Muscle layer of colon (tissue), 2 donors: ENCODE measurements around the gene NUP210L.

Experiments used
- H3K27ac ChIP-seq: one replicate; pipeline ENCODE4 v1.7.0; 2013; ENCODE audit warnings: low read depth, mild to moderate bottlenecking, low read length, moderate library complexity
- H3K27me3 ChIP-seq, 2 donors: one replicate each; pipeline ENCODE4 v1.7.0; 2013; ENCODE audit warnings: low read length in 2 of 2, mild to moderate bottlenecking in 2 of 2; ENCODE audit not compliant: insufficient read depth in 2 of 2, control insufficient read depth in 1 of 2
- H3K36me3 ChIP-seq: one replicate; pipeline ENCODE4 v1.7.0; 2013; ENCODE audit warnings: mild to moderate bottlenecking, low read length; ENCODE audit not compliant: insufficient read depth
- H3K4me1 ChIP-seq: one replicate; pipeline ENCODE4 v1.7.0; 2013; ENCODE audit warnings: mild to moderate bottlenecking, low read length; ENCODE audit not compliant: insufficient read depth
- H3K4me3 ChIP-seq, 2 donors: one replicate each; pipeline ENCODE4 v1.7.0; 2013; ENCODE audit warnings: low read length in 2 of 2, low read depth in 1 of 2, mild to moderate bottlenecking in 1 of 2, moderate library complexity in 1 of 2
- H3K9ac ChIP-seq: one replicate; pipeline ENCODE4 v1.7.0; 2013; ENCODE audit warnings: low read length
- H3K9me3 ChIP-seq: one replicate; pipeline ENCODE4 v1.7.0; 2013; ENCODE audit warnings: mild to moderate bottlenecking, low read length
- donor health status: abdominal sarcoma.
- donor health status: Adenocarcinoma of cecum.

The NUP210L gene

GRCh38 chr1:154154534-154155191 is at the start of gene NUP210L:
TSS of gene NUP210L (minus strand) at chr1:154155073.
- Histone ChIP-seq H3K27ac (peak within 1 kb of the TSS; percentile 49), H3K36me3 (peaks cover 20% of the 10 kb centered on the region), H3K9me3 (no peaks in the 10 kb centered on the region), H3K9ac (no peak within 1 kb of the TSS), H3K4me1 (peaks cover 20% of the 10 kb centered on the region), H3K4me3 (no peak within 1 kb of the TSS), H3K27me3 (no peaks in the 10 kb centered on the region)

DNA sequence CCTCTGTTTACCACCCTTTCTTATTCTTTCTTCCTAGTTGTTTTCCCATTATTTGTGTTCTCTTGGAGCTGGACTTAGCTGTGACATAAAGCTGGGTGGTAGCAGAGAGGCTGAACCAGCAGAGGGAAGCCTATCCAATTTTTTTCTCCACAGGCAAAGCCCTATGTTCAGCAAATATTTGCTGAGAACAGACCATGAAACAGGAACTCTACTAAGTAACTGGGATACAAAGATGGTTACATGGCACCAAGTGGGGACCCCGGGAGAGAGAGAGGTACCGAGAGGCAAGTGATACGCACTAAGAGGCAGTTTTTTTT is 44.6 kb upstream of the NUP210L start:
- H3K36me3 ChIP-seq = no peaks in the 10 kb centered on the region
- H3K4me3 ChIP-seq = no peak overlapping the region
- no peak overlapping the region for H3K9ac ChIP-seq
- H3K27ac ChIP-seq = no peak overlapping the region
- H3K9me3 ChIP-seq = no peaks in the 10 kb centered on the region
- H3K4me1 ChIP-seq = peaks cover 7% of the 10 kb centered on the region
- H3K27me3 ChIP-seq = no peaks in the 10 kb centered on the region

DNA sequence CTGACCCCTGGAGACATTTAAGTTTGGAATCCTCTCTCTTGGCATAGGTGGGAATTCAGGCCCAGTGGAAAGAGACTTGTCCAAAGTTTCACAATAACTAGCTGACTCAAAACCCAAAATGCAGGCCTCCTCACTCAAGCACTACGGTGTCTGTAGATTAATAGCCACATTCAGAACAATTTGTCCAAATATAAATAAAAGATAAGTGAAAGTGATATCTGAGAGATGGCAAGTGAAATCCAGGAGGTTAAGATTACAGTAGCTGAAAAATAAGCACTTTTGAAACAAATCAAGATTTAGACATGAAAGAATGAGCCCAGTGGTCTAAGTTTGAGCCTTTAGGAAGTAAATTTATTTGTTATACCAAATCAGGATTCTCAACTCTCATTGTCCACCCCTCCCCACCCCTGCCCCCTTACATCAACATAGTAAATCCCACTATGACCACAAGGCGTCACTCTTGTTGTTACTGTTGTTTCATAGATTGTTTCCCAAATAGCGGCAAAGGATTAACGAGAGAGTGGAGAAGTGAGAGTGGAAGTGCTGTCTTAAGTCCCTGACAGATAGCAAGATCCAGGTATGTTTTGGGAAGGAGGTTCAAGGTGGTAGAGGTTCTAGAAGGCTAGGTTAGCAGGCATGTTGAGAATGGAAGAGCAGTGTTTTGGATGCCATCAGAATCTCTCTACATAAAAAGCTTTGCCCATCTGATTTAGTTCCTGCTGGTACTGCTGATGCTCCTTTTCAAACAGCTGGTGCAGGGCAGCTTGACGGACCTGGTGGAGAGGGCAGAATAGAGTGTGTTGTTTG is 44.1 kb upstream of the NUP210L start:
- Histone ChIP-seq H3K27ac (no peak overlapping the region), H3K4me3 (no peak overlapping the region), H3K27me3 (no peaks in the 10 kb centered on the region), H3K4me1 (peaks cover 7% of the 10 kb centered on the region), H3K9me3 (no peaks in the 10 kb centered on the region), H3K36me3 (no peaks in the 10 kb centered on the region), H3K9ac (no peak overlapping the region)

- no peak overlapping the region for H3K9ac ChIP-seq
- no peaks in the 10 kb centered on the region for H3K36me3 ChIP-seq
- no peak overlapping the region for H3K4me3 ChIP-seq
- no peak overlapping the region for H3K27ac ChIP-seq
- no peaks in the 10 kb centered on the region for H3K9me3 ChIP-seq
- peaks cover 0 to 6% of the 10 kb centered on the region in 2 donors for H3K27me3 ChIP-seq
- H3K4me1 ChIP-seq = no peaks in the 10 kb centered on the region
Observed at GRCh38 chr1:154193821-154194220, 38.9 kb upstream of the NUP210L start.

DNA sequence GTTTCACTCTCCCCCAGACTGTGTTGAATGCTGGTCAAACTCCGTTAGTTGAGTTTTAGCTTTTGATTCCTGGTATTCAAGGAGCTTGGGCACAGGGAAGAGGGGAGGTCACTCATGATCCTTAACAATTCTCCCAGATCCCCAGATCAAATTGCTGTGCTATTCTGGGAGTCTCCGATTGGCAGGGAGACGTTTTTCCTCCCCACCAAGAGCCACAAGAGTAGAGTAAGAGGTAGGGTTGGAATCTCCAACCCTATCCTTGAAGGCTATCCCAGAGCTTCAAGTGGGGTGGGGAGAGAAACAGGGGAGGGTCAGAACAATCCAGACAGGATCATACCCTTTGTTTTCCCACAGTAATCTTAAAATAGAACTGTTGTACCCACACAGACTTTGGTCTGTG is 37.6 kb upstream of the NUP210L start:
- Histone ChIP-seq H3K4me3 (no peak overlapping the region), H3K27ac (no peak overlapping the region), H3K9ac (no peak overlapping the region), H3K36me3 (no peaks in the 10 kb centered on the region), H3K9me3 (no peaks in the 10 kb centered on the region), H3K4me1 (no peaks in the 10 kb centered on the region), H3K27me3 (peaks cover 0 to 6% of the 10 kb centered on the region in 2 donors)

GRCh38 chr1:154191990-154192461 is 37.2 kb upstream of the NUP210L start, which contains the start of gene TPM3:
TSS of gene TPM3 (minus strand) at chr1:154192100. CDS start at chr1:154192018, 82 bp downstream.
- Histone ChIP-seq H3K4me1 (no peaks in the 10 kb centered on the region), H3K27ac (no peak within 1 kb of the TSS), H3K9ac (no peak within 1 kb of the TSS), H3K4me3 (no peak within 1 kb of the TSS), H3K27me3 (peaks cover 0 to 6% of the 10 kb centered on the region in 2 donors), H3K36me3 (no peaks in the 10 kb centered on the region), H3K9me3 (no peaks in the 10 kb centered on the region)

- Histone ChIP-seq H3K9me3 (no peaks in the 10 kb centered on the region), H3K27me3 (peaks cover 0 to 6% of the 10 kb centered on the region in 2 donors), H3K9ac (no peak overlapping the region), H3K36me3 (no peaks in the 10 kb centered on the region), H3K27ac (no peak overlapping the region), H3K4me1 (no peaks in the 10 kb centered on the region), H3K4me3 (no peak overlapping the region)
Observed at GRCh38 chr1:154190550-154190949, 35.7 kb upstream of the NUP210L start.

GRCh38 chr1:154186852-154187501 is 32.1 kb upstream of the NUP210L start:
- Histone ChIP-seq H3K27ac (no peak overlapping the region), H3K9ac (no peak overlapping the region), H3K36me3 (no peaks in the 10 kb centered on the region), H3K4me3 (no peak overlapping the region), H3K9me3 (no peaks in the 10 kb centered on the region), H3K27me3 (peaks cover 0 to 6% of the 10 kb centered on the region in 2 donors), H3K4me1 (peaks cover 5% of the 10 kb centered on the region)

GRCh38 chr1:154186177-154186576 is 31.3 kb upstream of the NUP210L start:
- Histone ChIP-seq H3K36me3 (no peaks in the 10 kb centered on the region), H3K4me3 (no peak overlapping the region), H3K27ac (no peak overlapping the region), H3K27me3 (no peaks in the 10 kb centered on the region), H3K4me1 (peaks cover 13% of the 10 kb centered on the region), H3K9me3 (no peaks in the 10 kb centered on the region), H3K9ac (no peak overlapping the region)

- no peaks in the 10 kb centered on the region for H3K27me3 ChIP-seq
- no peaks in the 10 kb centered on the region for H3K9me3 ChIP-seq
- peak overlapping the region; percentile 83 for H3K9ac ChIP-seq
- H3K4me3 ChIP-seq = peak overlapping the region; percentile 80 to 89
- peaks cover 5% of the 10 kb centered on the region for H3K36me3 ChIP-seq
- peak overlapping the region; percentile 92 for H3K27ac ChIP-seq
- peaks cover 35% of the 10 kb centered on the region for H3K4me1 ChIP-seq
Observed at GRCh38 chr1:154183046-154183915, 28.4 kb upstream of the NUP210L start.
